ENCODE measurements around the gene PCDHGA3.
"Not testable (repeated sequence)": the region's sequence is repeated elsewhere in the genome, so short reads cannot be mapped to it uniquely, and the experiment has no call there.

The PCDHGA3 gene

GRCh38 chr5:141349917-141350619 is 6.4 kb downstream of the PCDHGA3 start, which contains the start of gene PCDHGB1:
PCDHGB1 (plus strand) TSS chr5:141350099; CDS start chr5:141350261, 162 bp downstream.
- DNase-seq (ENCODE audit: low spot score), result no peak

- DNase-seq (ENCODE audit: low spot score), result no peak
Observed at GRCh38 chr5:141351591-141351990, 8.0 kb downstream of the PCDHGA3 start.

GRCh38 chr5:141354900-141355469 is 11.4 kb downstream of the PCDHGA3 start, which contains the start of gene PCDHGA4:
PCDHGA4 (plus strand) TSS chr5:141355021; CDS start chr5:141355108, 87 bp downstream.
- DNase-seq (ENCODE audit: low spot score), result no peak

GRCh38 chr5:141355641-141356040 is 12.0 kb downstream of the PCDHGA3 start:
- no peak for DNase-seq (ENCODE audit: low spot score)

GRCh38 chr5:141356133-141356532 is 12.5 kb downstream of the PCDHGA3 start:
- no peak for DNase-seq (ENCODE audit: low spot score)

- DNase-seq (ENCODE audit: low spot score), result no peak
Observed at GRCh38 chr5:141356950-141357349, 13.3 kb downstream of the PCDHGA3 start.

GRCh38 chr5:141359790-141360426 is 16.3 kb downstream of the PCDHGA3 start, which contains the start of gene PCDHGB2:
PCDHGB2 (plus strand) TSS chr5:141359994; CDS start chr5:141360136, 142 bp downstream.
- no peak for DNase-seq (ENCODE audit: low spot score)

GRCh38 chr5:141360685-141361084 is 17.1 kb downstream of the PCDHGA3 start:
- no peak for DNase-seq (ENCODE audit: low spot score)

GRCh38 chr5:141362719-141363118 is 19.1 kb downstream of the PCDHGA3 start:
- DNase-seq (ENCODE audit: low spot score), result no peak

GRCh38 chr5:141363952-141364660 is 20.5 kb downstream of the PCDHGA3 start, which contains the start of gene PCDHGA5:
PCDHGA5 (plus strand) TSS chr5:141364162; CDS start chr5:141364331, 169 bp downstream.
- DNase-seq (ENCODE audit: low spot score), result no peak

GRCh38 chr5:141366016-141366896 is 22.6 kb downstream of the PCDHGA3 start:
- DNase-seq (ENCODE audit: low spot score), result no peak

- no peak for DNase-seq (ENCODE audit: low spot score)
Observed at GRCh38 chr5:141369994-141370848, 26.6 kb downstream of the PCDHGA3 start, which contains the start of gene PCDHGB3. PCDHGB3 (plus strand) TSS chr5:141370242; CDS start chr5:141370395, 153 bp downstream.

- DNase-seq (ENCODE audit: low spot score), result no peak
Observed at GRCh38 chr5:141371572-141372475, 28.2 kb downstream of the PCDHGA3 start.

- no peak for DNase-seq (ENCODE audit: low spot score)
Observed at GRCh38 chr5:141373673-141374317, 30.2 kb downstream of the PCDHGA3 start, which contains the start of gene PCDHGA6. PCDHGA6 (plus strand) TSS chr5:141373891; CDS start chr5:141374084, 193 bp downstream.

GRCh38 chr5:141374627-141375026 is 31.0 kb downstream of the PCDHGA3 start:
- DNase-seq (ENCODE audit: low spot score), result no peak

GRCh38 chr5:141375444-141376155 is 32.0 kb downstream of the PCDHGA3 start:
- DNase-seq (ENCODE audit: low spot score), result not testable (repeated sequence)

- DNase-seq (ENCODE audit: low spot score), result no peak
Observed at GRCh38 chr5:141382469-141383294, 39.1 kb downstream of the PCDHGA3 start, which contains the start of gene PCDHGA7. PCDHGA7 (plus strand) TSS chr5:141382742; CDS start chr5:141382900, 158 bp downstream.
